MCF 10A (cell line): Measurements from ENCODE around the gene CDK17. TPM values are rescaled to one million over a fixed set of nuclear protein-coding genes. Genes with fewer than 3 reads are reported as not detected.

Source experiments
- BruUV-seq: library from RNA; stranded (reverse); fragments of 400-500 nt; replicated peaks from 2 replicates; lab custom pipeline; 2021; lab: Mats Ljungman, UMichigan
- CTCF ChIA-PET: fragments of 300-600 bp; sonication (Branson Sonifier 250); formaldehyde crosslinking; extraction: SDS; loops from one replicate; lab custom pipeline; 2021; ENCODE audit warnings: antibody characterized with exemption, inconsistent platforms; lab: Yijun Ruan, JAX
- POLR2A ChIA-PET: fragments of 300-600, 350-650 bp; sonication (Branson Sonifier 250); formaldehyde crosslinking; extraction: SDS; loops from one replicate; lab custom pipeline; 2020; ENCODE audit warnings: antibody characterized with exemption, inconsistent platforms; lab: Yijun Ruan, JAX
- DNase-seq: peaks from one replicate; pipeline ENCODE4 v3.0.0-alpha.2; 2018; ENCODE audit not compliant: unreplicated experiment
- H3K27ac Mint-ChIP-seq: one replicate; pipeline ENCODE4 v1.8.0; 2022; ENCODE audit warnings: mild to moderate bottlenecking, low read depth, mixed read lengths; ENCODE audit not compliant: unreplicated experiment
- H3K27me3 Mint-ChIP-seq: one replicate; pipeline ENCODE4 v1.8.0; 2022; ENCODE audit warnings: mixed read lengths; ENCODE audit not compliant: insufficient read depth, unreplicated experiment
- H3K36me3 Mint-ChIP-seq: one replicate; pipeline ENCODE4 v1.8.0; 2022; ENCODE audit warnings: mild to moderate bottlenecking, moderate library complexity, mixed read lengths; ENCODE audit not compliant: insufficient read depth, unreplicated experiment
- H3K4me1 Mint-ChIP-seq: one replicate; pipeline ENCODE4 v1.8.0; 2022; ENCODE audit warnings: mixed read lengths; ENCODE audit not compliant: insufficient read depth, unreplicated experiment
- H3K4me3 Mint-ChIP-seq: one replicate; pipeline ENCODE4 v1.8.0; 2022; ENCODE audit warnings: mild to moderate bottlenecking, moderate library complexity, mixed read lengths; ENCODE audit not compliant: unreplicated experiment
- H3K9me3 Mint-ChIP-seq: one replicate; pipeline ENCODE4 v1.8.0; 2022; ENCODE audit warnings: mixed read lengths; ENCODE audit not compliant: unreplicated experiment
- CTCF ChIP-seq: fragments of 200-600 bp; IDR thresholded peaks from one replicate; pipeline ENCODE4 v1.8.0; 2022; ENCODE audit warnings: antibody characterized with exemption, mild to moderate bottlenecking; ENCODE audit not compliant: unreplicated experiment
- intact Hi-C: fragments of 100-400 bp; cut with micrococcal nuclease; formaldehyde crosslinking; loops from 2 replicates; pipeline ENCODE4 v1.14.1; 2022
- total RNA-seq: library from RNA; stranded (reverse); gene quantifications from 2 replicates; pipeline ENCODE4 v1.2.3, GENCODE V29; 2022

Gene CDK17
- total RNA-seq, 1 experiment from 2014 or later, result 49.8 TPM

GRCh38 chr12:96297504-96297903, 102.7 kb downstream of the CDK17 start:
- BruUV-seq, result no TSS peak
- ChIA-PET CTCF (no interaction called here), POLR2A (no interaction called here)
- peaks cover 76% of the 10 kb centered on the region for H3K36me3 Mint-ChIP-seq
- DNase-seq, result no peak
- H3K27ac Mint-ChIP-seq, result no peak overlapping the region
- H3K4me3 Mint-ChIP-seq, result no peak overlapping the region
- no peak for TF ChIP-seq CTCF
- no peaks in the 10 kb centered on the region for H3K27me3 Mint-ChIP-seq
- no peaks in the 10 kb centered on the region for H3K9me3 Mint-ChIP-seq
- H3K4me1 Mint-ChIP-seq, result peaks cover 11% of the 10 kb centered on the region
- intact Hi-C loops, result loop anchor here (10.0 kb wide), 1 partner anchor 97 kb away; no protein-coding TSS in a partner anchor

DNA sequence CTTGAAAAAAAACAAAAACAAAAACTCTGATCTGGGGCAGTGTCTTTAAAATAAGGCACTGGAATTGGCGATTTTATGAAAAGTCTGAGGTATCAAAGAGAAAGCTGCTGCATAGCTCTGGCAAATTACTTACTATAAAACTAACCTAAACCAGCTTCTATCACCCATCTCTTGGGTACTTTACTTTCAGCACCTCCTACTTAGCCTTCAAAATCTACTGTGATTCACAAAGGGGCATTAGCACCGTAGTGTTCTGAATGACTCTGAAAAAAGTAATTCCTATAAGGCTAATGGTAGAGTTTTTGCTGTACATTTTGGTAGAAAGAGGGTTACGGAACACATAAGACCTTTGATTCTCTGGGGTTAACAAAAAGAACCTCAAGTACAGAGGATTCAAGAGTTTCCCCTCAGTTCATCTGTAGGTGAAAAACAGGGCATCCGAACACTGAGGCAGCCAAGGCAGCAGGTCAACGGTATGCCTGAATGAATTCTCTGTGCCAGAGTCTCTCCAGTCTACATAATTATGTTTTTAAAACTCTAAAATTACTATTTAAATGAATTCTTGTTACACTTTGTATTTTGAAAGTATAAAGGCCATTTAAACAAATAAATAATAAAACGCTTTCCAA, 104.6 kb downstream of the CDK17 start:
- no TSS peak for BruUV-seq
- Mint-ChIP-seq H3K4me1 (peaks cover 11% of the 10 kb centered on the region), H3K27me3 (no peaks in the 10 kb centered on the region), H3K4me3 (no peak overlapping the region), H3K9me3 (no peaks in the 10 kb centered on the region), H3K36me3 (peaks cover 83% of the 10 kb centered on the region), H3K27ac (peak overlapping the region; percentile 44)
- intact Hi-C loops, result loop anchor here (10.0 kb wide), 1 partner anchor 99 kb away; no protein-coding TSS in a partner anchor
- no peak for TF ChIP-seq CTCF
- CTCF ChIA-PET, result interaction anchor here (0.6 to 1.2 kb wide), 5 partner anchors 11 to 271 kb away, joined by 3 to 4 read pairs (median 3); partner anchors contain the start of gene CFAP54
- no peak for DNase-seq
- POLR2A ChIA-PET, result interaction anchor here (0.9 to 1.5 kb wide), 4 partner anchors 8 to 121 kb away, joined by 3 to 6 read pairs (median 4); no protein-coding TSS in a partner anchor

DNA sequence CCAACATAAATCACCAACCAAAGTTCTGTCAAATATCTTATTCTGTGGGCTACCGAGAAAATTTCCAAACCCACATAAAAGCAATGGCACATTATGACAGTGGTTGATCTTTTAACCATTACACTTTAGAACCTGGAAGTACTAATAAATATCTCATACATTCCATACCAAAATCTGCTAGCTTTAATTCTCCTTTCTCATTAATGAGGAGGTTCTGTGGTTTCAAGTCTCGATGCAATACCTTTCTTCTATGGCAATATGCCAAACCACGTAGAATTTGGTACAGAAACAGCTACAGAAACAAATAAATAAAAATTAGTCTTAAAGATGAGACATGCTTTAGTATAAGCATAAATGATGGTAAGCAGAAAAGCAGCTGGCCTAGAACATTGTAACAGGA, 105.4 kb downstream of the CDK17 start:
- Mint-ChIP-seq H3K9me3 (no peaks in the 10 kb centered on the region), H3K36me3 (peaks cover 78% of the 10 kb centered on the region)

More for the DNA sequence above, 105.4 kb downstream of the CDK17 start:
- Mint-ChIP-seq H3K27ac (no peak overlapping the region), H3K4me1 (peaks cover 11% of the 10 kb centered on the region), H3K27me3 (no peaks in the 10 kb centered on the region), H3K4me3 (no peak overlapping the region)
- ChIA-PET CTCF (interaction anchor here (0.7 to 1.2 kb wide), 3 partner anchors 12 to 85 kb away, joined by 3 read pairs; no protein-coding TSS in a partner anchor), POLR2A (interaction anchor here (0.9 to 1.5 kb wide), 4 partner anchors 9 to 122 kb away, joined by 3 to 6 read pairs (median 4); no protein-coding TSS in a partner anchor)
- peak; percentile 41 for DNase-seq
- no peak for TF ChIP-seq CTCF
- intact Hi-C loops, result loop anchor here (10.0 kb wide), 1 partner anchor 100 kb away; no protein-coding TSS in a partner anchor
- BruUV-seq, result no TSS peak
